IMR-90 (cell line): ENCODE measurements around the gene TTC39B. TPM values are rescaled to one million over a fixed set of nuclear protein-coding genes. Genes with fewer than 3 reads are reported as not detected.

Experiments used
- ATAC-seq: fragments of 200-7000 bp; cut with Tn5 transposase; 2 replicates; pipeline ENCODE4 v1.9.1; 2020; ENCODE audit warnings: low read depth, mild to moderate bottlenecking, moderate library complexity
- BruUV-seq: library from RNA; stranded (reverse); fragments of 400-500 nt; replicated peaks from 2 replicates; lab custom pipeline; 2021; lab: Mats Ljungman, UMichigan
- CTCF ChIA-PET: fragments of 300-600 bp; formaldehyde crosslinking; extraction: SDS; loops from one replicate; lab custom pipeline; 2021; ENCODE audit warnings: antibody characterized with exemption; lab: Yijun Ruan, JAX
- POLR2A ChIA-PET: fragments of 300-600 bp; sonication (Branson Sonifier 250); formaldehyde crosslinking; loops from one replicate; lab custom pipeline; 2022; ENCODE audit warnings: antibody characterized with exemption; ENCODE audit not compliant: unreplicated experiment; lab: Charles Lee
- DNase-seq: peaks from one replicate; pipeline ENCODE4 v3.0.0; 2013
- H2AFZ ChIP-seq: replicated peaks from 2 replicates; pipeline ENCODE3; 2013; ENCODE audit warnings: low read length, mild to moderate bottlenecking; ENCODE audit not compliant: poor library complexity
- H2AK5ac ChIP-seq: 2 replicates; pipeline ENCODE4 v1.6.1; 2013; ENCODE audit warnings: low read depth, low read length, inconsistent platforms
- H2AK9ac ChIP-seq: replicated peaks from 2 replicates; pipeline ENCODE3; 2013; ENCODE audit warnings: mild to moderate bottlenecking, low read depth, low read length, moderate library complexity; ENCODE audit not compliant: poor library complexity
- H2BK120ac ChIP-seq: 2 replicates; pipeline ENCODE4 v1.6.1; 2013; ENCODE audit warnings: low read depth, low read length, inconsistent platforms
- H2BK15ac ChIP-seq: 3 replicates; pipeline ENCODE4 v1.6.1; 2013; ENCODE audit warnings: low read depth, low read length, inconsistent platforms
- H2BK20ac ChIP-seq: 2 replicates; pipeline ENCODE4 v1.6.1; 2013; ENCODE audit warnings: low read depth, mild to moderate bottlenecking, inconsistent platforms, low read length, moderate library complexity
- H2BK5ac ChIP-seq: 2 replicates; pipeline ENCODE4 v1.6.1; 2013; ENCODE audit warnings: mild to moderate bottlenecking, low read depth, low read length, inconsistent platforms; ENCODE audit not compliant: poor library complexity, severe bottlenecking
- H3K14ac ChIP-seq: replicated peaks from 2 replicates; pipeline ENCODE4 v1.6.1; 2013; ENCODE audit warnings: low read depth, low read length, inconsistent platforms
- H3K18ac ChIP-seq: 2 replicates; pipeline ENCODE4 v1.6.1; 2013; ENCODE audit warnings: low read depth, low read length, control low read depth
- H3K23ac ChIP-seq: 2 replicates; pipeline ENCODE4 v1.6.1; 2013; ENCODE audit warnings: low read depth, low read length, inconsistent platforms
- H3K27ac ChIP-seq: 2 replicates; pipeline ENCODE4 v1.5.1; 2013; ENCODE audit warnings: mild to moderate bottlenecking, control low read depth, low read length; ENCODE audit not compliant: insufficient read depth
- H3K27me3 ChIP-seq: 2 replicates; pipeline ENCODE4 v1.6.1; 2013; ENCODE audit warnings: low read length; ENCODE audit not compliant: control insufficient read depth, insufficient read depth
- H3K36me3 ChIP-seq: 2 replicates; pipeline ENCODE4 v1.6.1; 2013; ENCODE audit warnings: low read length, mixed read lengths; ENCODE audit not compliant: control insufficient read depth, insufficient read depth
- H3K4ac ChIP-seq: 2 replicates; pipeline ENCODE4 v1.6.1; 2013; ENCODE audit warnings: low read depth, low read length, inconsistent platforms
- H3K4me1 ChIP-seq: 2 replicates; pipeline ENCODE4 v1.6.1; 2013; ENCODE audit warnings: low read length, mixed read lengths; ENCODE audit not compliant: control insufficient read depth, insufficient read depth
- H3K4me2 ChIP-seq: 2 replicates; pipeline ENCODE4 v1.6.1; 2013; ENCODE audit warnings: low read depth, mild to moderate bottlenecking, control low read depth, low read length, moderate library complexity
- H3K4me3 ChIP-seq: 2 replicates; pipeline ENCODE4 v1.5.1; 2013; ENCODE audit warnings: low read depth, mild to moderate bottlenecking, control low read depth, low read length, moderate library complexity; ENCODE audit not compliant: insufficient read depth
- H3K56ac ChIP-seq: 2 replicates; pipeline ENCODE4 v1.6.1; 2013; ENCODE audit warnings: low read length, inconsistent platforms; ENCODE audit not compliant: insufficient read depth; ENCODE audit errors: extremely low read depth
- H3K79me1 ChIP-seq, 2 experiments: 2 replicates each; pipeline ENCODE4 v1.6.1; 2013; ENCODE audit warnings: low read length in 2 of 2, inconsistent platforms in 1 of 2, low read depth in 1 of 2
- H3K9ac ChIP-seq: 2 replicates; pipeline ENCODE4 v1.6.1; 2013; ENCODE audit warnings: low read depth, low read length, control low read depth
- H3K9me1 ChIP-seq: 2 replicates; pipeline ENCODE4 v1.6.1; 2013; ENCODE audit warnings: low read length, inconsistent platforms; ENCODE audit not compliant: insufficient read depth
- H3K9me3 ChIP-seq: 2 replicates; pipeline ENCODE4 v1.6.1; 2013; ENCODE audit warnings: low read length; ENCODE audit not compliant: control insufficient read depth, insufficient read depth
- H4K20me1 ChIP-seq: 2 replicates; pipeline ENCODE4 v1.6.1; 2013; ENCODE audit warnings: low read length, inconsistent platforms; ENCODE audit not compliant: insufficient read depth
- H4K5ac ChIP-seq: 2 replicates; pipeline ENCODE4 v1.6.1; 2013; ENCODE audit warnings: mild to moderate bottlenecking, low read depth, low read length, control low read depth
- H4K8ac ChIP-seq, 2 experiments: 2 replicates each; pipeline ENCODE4 v1.6.1; 2013; ENCODE audit warnings: low read depth in 2 of 2, low read length in 2 of 2, control low read depth in 1 of 2, inconsistent platforms in 1 of 2
- H4K91ac ChIP-seq: 2 replicates; pipeline ENCODE4 v1.6.1; 2013; ENCODE audit warnings: low read depth, low read length, inconsistent platforms; ENCODE audit not compliant: insufficient read depth
- BHLHE40 ChIP-seq: fragments of 150-350 bp; IDR thresholded peaks from 2 replicates; pipeline ENCODE4 v1.6.1; 2016; ENCODE audit warnings: mild to moderate bottlenecking, low read depth, low read length
- CEBPB ChIP-seq: IDR thresholded peaks from 2 replicates; pipeline ENCODE4 v1.6.1; 2012; ENCODE audit warnings: low read depth, low read length, improper control_type of control experiment
- CHD1 ChIP-seq: IDR thresholded peaks from 2 replicates; pipeline ENCODE4 v1.6.1; 2012; ENCODE audit warnings: low read depth, low read length, improper control_type of control experiment
- FOS ChIP-seq: fragments of 150-350 bp; IDR thresholded peaks from 2 replicates; pipeline ENCODE4 v1.6.1; 2016; ENCODE audit warnings: low read depth, low read length
- MAFK ChIP-seq: IDR thresholded peaks from 2 replicates; pipeline ENCODE4 v1.6.1; 2012; ENCODE audit warnings: low read depth, low read length, improper control_type of control experiment
- MAZ ChIP-seq: IDR thresholded peaks from 2 replicates; pipeline ENCODE4 v1.6.1; 2012; ENCODE audit warnings: low read depth, mild to moderate bottlenecking, low read length, improper control_type of control experiment, moderate library complexity, borderline replicate concordance
- MXI1 ChIP-seq: IDR thresholded peaks from 2 replicates; pipeline ENCODE4 v1.6.1; 2012; ENCODE audit warnings: low read depth, mild to moderate bottlenecking, low read length, moderate library complexity, borderline replicate concordance
- NFE2L2 ChIP-seq: fragments of 150-350 bp; IDR thresholded peaks from 2 replicates; pipeline ENCODE4 v1.6.1; 2016; ENCODE audit warnings: low read depth, mild to moderate bottlenecking, low read length
- POLR2A ChIP-seq: IDR thresholded peaks from 2 replicates; pipeline ENCODE4 v1.6.1; 2012; ENCODE audit warnings: mild to moderate bottlenecking, low read depth, low read length
- RAD21 ChIP-seq: IDR thresholded peaks from 2 replicates; pipeline ENCODE4 v1.6.1; 2012; ENCODE audit warnings: low read length, improper control_type of control experiment
- RCOR1 ChIP-seq: IDR thresholded peaks from 2 replicates; pipeline ENCODE4 v1.6.1; 2012; ENCODE audit warnings: mild to moderate bottlenecking, low read length, improper control_type of control experiment; ENCODE audit not compliant: insufficient replicate concordance
- RFX5 ChIP-seq: IDR thresholded peaks from 2 replicates; pipeline ENCODE4 v1.8.0; 2012; ENCODE audit warnings: low read depth, mild to moderate bottlenecking, low read length, moderate library complexity
- SMC3 ChIP-seq: fragments of 150-350 bp; IDR thresholded peaks from 2 replicates; pipeline ENCODE4 v1.6.1; 2016; ENCODE audit warnings: low read depth, mild to moderate bottlenecking, antibody characterized with exemption, low read length, moderate library complexity
- WGBS, 2 experiments: methylation state at CpG; one replicate each; pipeline versions ENCODE4 v1.1.5 to v1.1.7; 2013; ENCODE audit warnings: missing lambda C conversion rate in 2 of 2; ENCODE audit not compliant: insufficient read length in 1 of 2; ENCODE audit errors: extremely low coverage in 2 of 2; 5-methylcytosine and 5-hydroxymethylcytosine counted together
- dilution Hi-C: fragments of 300-500 bp; cut with HindIII; formaldehyde crosslinking; loops from one replicate; pipeline ENCODE4 v1.14.3; 2018; ENCODE audit warnings: low sequenced_read_pairs; ENCODE audit not compliant: unreplicated experiment
- in situ Hi-C: fragments of 300-500 bp; cut with MboI; formaldehyde crosslinking; loops from 3 replicates; pipeline ENCODE4 v1.14.3; 2019; ENCODE audit warnings: low sequenced_read_pairs, inconsistent platforms, mixed read lengths
- intact Hi-C: fragments of 100-400 bp; cut with micrococcal nuclease; formaldehyde crosslinking; loops from 2 replicates; pipeline ENCODE4 v1.10.0; 2022
- polyA plus RNA-seq, 3 experiments: library from polyadenylated mRNA; depleted of rRNA; stranded (reverse); fragments of >200 nt; gene quantifications; 2 replicates each; pipeline ENCODE4 v1.2.3, GENCODE V29; 2012; ENCODE audit warnings: low replicate concordance in 1 of 3
- total RNA-seq: library from RNA; depleted of rRNA; stranded (reverse); fragments of >200 nt; gene quantifications from 2 replicates; pipeline ENCODE4 v1.2.3, GENCODE V29; 2012
- TF ChIP-seq, protein P1 (sequence below): fragments of 150-350 bp; IDR thresholded peaks from 2 replicates; pipeline ENCODE4 v1.6.1; 2017; ENCODE audit warnings: mild to moderate bottlenecking, antibody characterized with exemption, low read length, low read depth
- TF ChIP-seq, protein P2 (sequence below): conservative IDR thresholded peaks from 2 replicates; pipeline ENCODE4 v1.5.1; 2012; ENCODE audit warnings: mild to moderate bottlenecking, low read depth, low read length, improper control_type of control experiment
- TF ChIP-seq, protein P3 (sequence below): fragments of 150-350 bp; IDR thresholded peaks from 2 replicates; pipeline ENCODE4 v1.6.1; 2016; ENCODE audit warnings: low read depth, mild to moderate bottlenecking, low read length, moderate library complexity, borderline replicate concordance

The TTC39B gene
- total and polyA plus RNA-seq, 2 of the 4 experiments (the other 2 are of a cell fraction) = 2.5 to 12.2 TPM

DNA sequence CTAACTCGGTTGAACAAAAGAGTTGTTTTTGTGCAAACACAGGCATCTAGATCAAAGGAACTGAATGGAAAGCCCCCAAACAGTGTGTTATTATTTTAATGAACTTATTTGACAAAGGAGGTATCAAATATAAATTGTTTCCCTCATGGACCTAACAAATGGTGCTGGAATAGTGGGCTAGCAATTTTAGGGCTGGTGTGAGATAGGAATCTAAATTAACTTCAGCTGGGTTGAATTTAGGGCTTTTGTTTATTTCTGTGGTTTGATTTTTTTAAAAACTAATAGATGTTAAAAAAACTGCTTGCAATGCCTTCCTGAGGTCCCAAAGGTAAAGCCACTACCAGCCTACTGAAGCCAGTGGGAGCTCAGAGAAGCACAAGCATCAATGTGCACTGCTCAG is 42.1 kb downstream of the TTC39B start:
- Histone ChIP-seq H3K4me2 (no peak overlapping the region), H4K91ac (no peak overlapping the region), H3K27me3 (no peaks in the 10 kb centered on the region), H3K27ac (no peak overlapping the region), H4K5ac (no peak overlapping the region), H3K4me1 (peaks cover 2% of the 10 kb centered on the region; the same call in 1 of the 2 replicates), H2BK20ac (no peak overlapping the region), H3K9me3 (no peaks in the 10 kb centered on the region), H3K18ac (no peak overlapping the region), H3K9ac (no peak overlapping the region), H4K20me1 (peaks cover 5% of the 10 kb centered on the region; the same call in 1 of the 2 replicates), H3K14ac (no peak overlapping the region), H2AFZ (no peak overlapping the region), H2BK15ac (no peak overlapping the region), H3K4me3 (no peak overlapping the region), H3K36me3 (peaks cover 6% of the 10 kb centered on the region; the same call in 1 of the 2 replicates), H3K4ac (no peak overlapping the region), H2BK5ac (no peak overlapping the region), H4K8ac (no peak overlapping the region), H3K23ac (no peak overlapping the region), H3K56ac (no peak overlapping the region), H3K9me1 (peaks cover 7% of the 10 kb centered on the region), H2AK9ac (no peak overlapping the region), H2AK5ac (no peak overlapping the region), H2BK120ac (no peak overlapping the region), H3K79me1 (peaks cover 0 to 16% of the 10 kb centered on the region in 2 experiments; a peak in 2 of 4 replicates)
- no TSS peak for BruUV-seq
- TF ChIP-seq RFX5 (no peak), BHLHE40 (no peak), POLR2A (no peak), RCOR1 (no peak), CEBPB (no peak), RAD21 (no peak), SMC3 (no peak), CHD1 (no peak), NFE2L2 (no peak), MAZ (no peak), FOS (no peak), MAFK (no peak), MXI1 (no peak)
- TF ChIP-seq, protein P1, sequence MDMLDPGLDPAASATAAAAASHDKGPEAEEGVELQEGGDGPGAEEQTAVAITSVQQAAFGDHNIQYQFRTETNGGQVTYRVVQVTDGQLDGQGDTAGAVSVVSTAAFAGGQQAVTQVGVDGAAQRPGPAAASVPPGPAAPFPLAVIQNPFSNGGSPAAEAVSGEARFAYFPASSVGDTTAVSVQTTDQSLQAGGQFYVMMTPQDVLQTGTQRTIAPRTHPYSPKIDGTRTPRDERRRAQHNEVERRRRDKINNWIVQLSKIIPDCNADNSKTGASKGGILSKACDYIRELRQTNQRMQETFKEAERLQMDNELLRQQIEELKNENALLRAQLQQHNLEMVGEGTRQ = no peak
- TF ChIP-seq, protein P2, sequence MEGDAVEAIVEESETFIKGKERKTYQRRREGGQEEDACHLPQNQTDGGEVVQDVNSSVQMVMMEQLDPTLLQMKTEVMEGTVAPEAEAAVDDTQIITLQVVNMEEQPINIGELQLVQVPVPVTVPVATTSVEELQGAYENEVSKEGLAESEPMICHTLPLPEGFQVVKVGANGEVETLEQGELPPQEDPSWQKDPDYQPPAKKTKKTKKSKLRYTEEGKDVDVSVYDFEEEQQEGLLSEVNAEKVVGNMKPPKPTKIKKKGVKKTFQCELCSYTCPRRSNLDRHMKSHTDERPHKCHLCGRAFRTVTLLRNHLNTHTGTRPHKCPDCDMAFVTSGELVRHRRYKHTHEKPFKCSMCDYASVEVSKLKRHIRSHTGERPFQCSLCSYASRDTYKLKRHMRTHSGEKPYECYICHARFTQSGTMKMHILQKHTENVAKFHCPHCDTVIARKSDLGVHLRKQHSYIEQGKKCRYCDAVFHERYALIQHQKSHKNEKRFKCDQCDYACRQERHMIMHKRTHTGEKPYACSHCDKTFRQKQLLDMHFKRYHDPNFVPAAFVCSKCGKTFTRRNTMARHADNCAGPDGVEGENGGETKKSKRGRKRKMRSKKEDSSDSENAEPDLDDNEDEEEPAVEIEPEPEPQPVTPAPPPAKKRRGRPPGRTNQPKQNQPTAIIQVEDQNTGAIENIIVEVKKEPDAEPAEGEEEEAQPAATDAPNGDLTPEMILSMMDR = no peak
- TF ChIP-seq, protein P3, sequence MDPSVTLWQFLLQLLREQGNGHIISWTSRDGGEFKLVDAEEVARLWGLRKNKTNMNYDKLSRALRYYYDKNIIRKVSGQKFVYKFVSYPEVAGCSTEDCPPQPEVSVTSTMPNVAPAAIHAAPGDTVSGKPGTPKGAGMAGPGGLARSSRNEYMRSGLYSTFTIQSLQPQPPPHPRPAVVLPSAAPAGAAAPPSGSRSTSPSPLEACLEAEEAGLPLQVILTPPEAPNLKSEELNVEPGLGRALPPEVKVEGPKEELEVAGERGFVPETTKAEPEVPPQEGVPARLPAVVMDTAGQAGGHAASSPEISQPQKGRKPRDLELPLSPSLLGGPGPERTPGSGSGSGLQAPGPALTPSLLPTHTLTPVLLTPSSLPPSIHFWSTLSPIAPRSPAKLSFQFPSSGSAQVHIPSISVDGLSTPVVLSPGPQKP = no peak
- WGBS, 2 experiments = no CpG with 5 or more reads among the region's 1 CpG
- dilution Hi-C loops (no loop called here), intact Hi-C loops (no loop called here), in situ Hi-C loops (no loop called here)
- ChIA-PET POLR2A (no interaction called here), CTCF (no interaction called here)
- ATAC-seq (no peak), DNase-seq (no peak)
